Prostate gland (tissue), 2 donors: ENCODE data around the gene SPTBN1.

Experiments used
- CTCF ChIP-seq, 4 experiments: fragments of 200-600 bp in 2 of 4; fragments of 450-650 bp in 2 of 4; sonication (generic) in 2 of 4; IDR thresholded peaks; 1 replicate in 3 of 4; 2 replicates in 1 of 4; pipeline ENCODE4 v1.5.1; 2016 to 2019; ENCODE audit warnings: antibody characterized with exemption in 4 of 4, mild to moderate bottlenecking in 2 of 4, moderate library complexity in 2 of 4
- POLR2A ChIP-seq: fragments of 450-650 bp; IDR thresholded peaks from one replicate; pipeline ENCODE4 v1.6.1; 2016; ENCODE audit warnings: antibody characterized with exemption, mild to moderate bottlenecking
- POLR2AphosphoS5 ChIP-seq: sonication (generic); formaldehyde crosslinking; IDR thresholded peaks from one replicate; pipeline ENCODE4 v1.6.1; 2017; ENCODE audit warnings: antibody characterized with exemption

- TF ChIP-seq CTCF (IDR thresholded peaks at IDR 0.05) (no peak), POLR2AphosphoS5 (no peak), POLR2A (no peak)
Observed at GRCh38 chr2:54588244-54588899, 132.2 kb downstream of the SPTBN1 start.
